Naive thymus-derived CD8-positive, alpha-beta T cell (primary cell): Measurements from ENCODE around the gene RPS6KA1. TPM values are rescaled to one million over a fixed set of nuclear protein-coding genes. Genes with fewer than 3 reads are reported as not detected.
A peak's percentile ranks its signal among the peaks of the same experiment; 100 is the strongest.
"Not testable (repeated sequence)": the region's sequence is repeated elsewhere in the genome, so short reads cannot be mapped to it uniquely, and the experiment has no call there.

Experiments used
- ATAC-seq, 2 donors: fragments of 150-1000 bp; cut with Tn5 transposase in 1 of 2; sonication (Bioruptor Pico), chemical (Tn5 transposase) in 1 of 2; 1 replicate in 1 of 2; 2 replicates in 1 of 2; pipeline ENCODE4 v1.10.0; 2021; ENCODE audit warnings: mild to moderate bottlenecking in 2 of 2, moderate library complexity in 2 of 2
- POLR2A ChIA-PET: fragments of 350-600 bp; sonication (Branson Sonifier 250); formaldehyde crosslinking; loops from one replicate; lab custom pipeline; 2021; ENCODE audit warnings: antibody characterized with exemption; lab: Charles Lee
- DNase-seq, 10 donors: peaks; one replicate each; pipeline versions ENCODE4 v3.0.0 to v3.0.0-alpha.2; 2020 to 2022
- H3K27ac Mint-ChIP-seq, 10 donors: one replicate each; pipeline ENCODE4 v1.8.0; 2020 to 2022; ENCODE audit warnings: mild to moderate bottlenecking in 10 of 10, mixed read lengths in 10 of 10, moderate library complexity in 4 of 10, inconsistent platforms in 1 of 10
- H3K27me3 Mint-ChIP-seq, 5 donors: one replicate each; pipeline ENCODE4 v1.8.0; 2021 to 2022; ENCODE audit warnings: mixed read lengths in 5 of 5
- H3K36me3 Mint-ChIP-seq, 3 donors: one replicate each; pipeline ENCODE4 v1.8.0; 2020 to 2022; ENCODE audit warnings: mixed read lengths in 3 of 3, mild to moderate bottlenecking in 2 of 3, inconsistent platforms in 1 of 3
- H3K4me1 Mint-ChIP-seq, 4 donors: one replicate each; pipeline ENCODE4 v1.8.0; 2021 to 2022; ENCODE audit warnings: mixed read lengths in 4 of 4
- H3K4me3 Mint-ChIP-seq, 10 donors: one replicate each; pipeline ENCODE4 v1.8.0; 2020 to 2022; ENCODE audit warnings: mild to moderate bottlenecking in 10 of 10, mixed read lengths in 10 of 10, moderate library complexity in 6 of 10, inconsistent platforms in 1 of 10
- H3K9me3 Mint-ChIP-seq, 9 donors: one replicate each; pipeline ENCODE4 v1.8.0; 2020 to 2022; ENCODE audit warnings: mixed read lengths in 9 of 9, mild to moderate bottlenecking in 3 of 9, inconsistent platforms in 1 of 9, moderate library complexity in 1 of 9
- microRNA-seq: library from miRNA; unstranded; fragments of <30 nt; microRNA quantifications from one replicate; pipeline ENCODE4 v1.2.0, GENCODE V29; 2022; ENCODE audit warnings: borderline microRNAs expressed
- polyA plus RNA-seq, 3 donors: library from polyadenylated mRNA; unstranded; fragments of 300-500 nt; fragmentation: Illumina TruSeq; gene quantifications; one replicate each; pipeline ENCODE4 v1.2.3, GENCODE V29; 2021
- total RNA-seq, 8 experiments: library from RNA in 2 of 8; stranded (reverse) in 2 of 8; gene quantifications; one replicate each; pipeline ENCODE4 v1.2.3 and lab custom pipeline; 2021 to 2026

The RPS6KA1 gene
- total and polyA plus RNA-seq, 5 experiments from 2014 or later: 95.2 to 137 (median 125) TPM

DNA sequence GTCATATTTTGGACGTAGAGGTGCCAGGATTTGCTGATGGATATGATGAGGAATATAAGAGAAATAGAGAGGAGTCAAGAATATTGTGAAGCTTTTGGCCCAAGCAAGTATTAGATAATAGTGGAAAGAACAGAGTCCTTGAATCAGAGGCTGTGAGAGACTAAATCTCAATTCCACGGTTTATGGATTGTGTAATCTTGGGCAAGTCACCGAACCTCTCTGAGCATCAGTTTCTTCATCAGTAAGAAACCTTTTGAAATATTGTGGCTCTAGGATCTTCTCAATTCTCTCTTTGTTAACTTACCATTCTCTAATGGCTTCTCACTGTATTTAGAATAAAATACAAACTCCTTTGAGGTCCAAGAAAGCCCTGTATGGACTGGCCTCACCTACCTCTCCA, 77.6 kb downstream of the RPS6KA1 start:
- Mint-ChIP-seq H3K27me3 (peaks cover 0 to 2% (median 0%) of the 10 kb centered on the region in 5 donors), H3K27ac (peak overlapping the region in 2 of 10 donors; percentile 2 to 12), H3K4me3 (no peak overlapping the region), H3K4me1 (peaks cover 3 to 10% (median 4%) of the 10 kb centered on the region in 4 donors), H3K36me3 (no peaks in the 10 kb centered on the region), H3K9me3 (no peaks in the 10 kb centered on the region)
- POLR2A ChIA-PET: interaction anchor here (0.6 to 1.1 kb wide), 2 partner anchors 77 to 91 kb away, joined by 3 to 5 read pairs; no protein-coding TSS in a partner anchor
- DNase-seq (no peak), ATAC-seq (no peak)

DNA sequence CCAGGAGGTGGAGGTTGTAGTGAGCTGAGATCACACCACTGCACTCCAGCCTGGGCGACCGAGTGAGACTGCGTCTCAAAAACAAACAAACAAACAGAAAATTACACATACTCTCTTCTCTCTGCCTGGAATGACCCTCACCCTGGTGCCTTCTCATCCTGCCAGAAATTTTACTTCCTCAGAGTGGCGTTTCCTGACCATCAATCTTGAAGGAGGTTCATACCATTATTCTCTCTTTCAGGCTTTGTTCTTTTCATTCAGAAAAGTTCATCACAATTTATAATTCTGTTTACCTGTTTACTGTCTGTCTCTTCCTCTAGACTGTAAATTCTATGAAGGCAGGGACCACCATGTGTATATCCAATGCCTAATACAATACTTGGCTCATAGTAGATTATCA, 79.3 kb downstream of the RPS6KA1 start:
- POLR2A ChIA-PET: interaction anchor here (1.6 kb wide), 1 partner anchor 179 kb away, joined by 6 read pairs; the partner anchor contains the start of gene PIGV
- Mint-ChIP-seq H3K9me3 (no peaks in the 10 kb centered on the region), H3K4me3 (no peak overlapping the region), H3K4me1 (no peaks in the 10 kb centered on the region), H3K27ac (no peak overlapping the region), H3K27me3 (peaks cover 0 to 2% (median 0%) of the 10 kb centered on the region in 5 donors), H3K36me3 (no peaks in the 10 kb centered on the region)
- ATAC-seq: no peak
- no peak for DNase-seq

DNA sequence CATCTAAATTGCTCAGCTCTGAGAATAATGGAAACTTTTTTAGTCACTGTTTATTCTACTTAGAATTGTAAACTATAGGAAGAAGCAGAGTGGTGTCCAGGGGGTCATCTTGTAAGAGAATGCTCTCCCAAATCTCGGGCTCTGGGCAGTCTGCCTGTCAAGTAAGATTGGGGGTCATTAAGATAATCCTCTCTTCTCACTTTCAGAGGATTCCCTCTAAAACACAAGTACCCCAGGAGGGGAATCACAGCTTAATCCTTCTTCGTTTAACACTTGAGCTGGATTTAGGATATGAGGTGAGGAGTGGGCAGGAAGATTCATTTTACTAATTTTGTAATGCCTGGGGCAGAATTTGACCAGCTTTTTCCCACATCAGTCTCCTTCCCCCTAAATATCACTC, 81.2 kb downstream of the RPS6KA1 start:
- no peaks in the 10 kb centered on the region for H3K36me3 Mint-ChIP-seq
- H3K27ac Mint-ChIP-seq: no peak overlapping the region
- no peaks in the 10 kb centered on the region for H3K9me3 Mint-ChIP-seq
- DNase-seq: no peak
- peaks cover 0 to 2% (median 0%) of the 10 kb centered on the region in 5 donors for H3K27me3 Mint-ChIP-seq
- H3K4me1 Mint-ChIP-seq: no peaks in the 10 kb centered on the region
- no peak for ATAC-seq
- POLR2A ChIA-PET: interaction anchor here (0.6 kb wide), 1 partner anchor 200 kb away, joined by 3 read pairs; the partner anchor contains the start of gene LIN28A
- no peak overlapping the region for H3K4me3 Mint-ChIP-seq

GRCh38 chr1:26612627-26613026, 83.1 kb downstream of the RPS6KA1 start:
- H3K27ac Mint-ChIP-seq, H3K4me3 Mint-ChIP-seq, H3K36me3 Mint-ChIP-seq: not testable (repeated sequence)

DNA sequence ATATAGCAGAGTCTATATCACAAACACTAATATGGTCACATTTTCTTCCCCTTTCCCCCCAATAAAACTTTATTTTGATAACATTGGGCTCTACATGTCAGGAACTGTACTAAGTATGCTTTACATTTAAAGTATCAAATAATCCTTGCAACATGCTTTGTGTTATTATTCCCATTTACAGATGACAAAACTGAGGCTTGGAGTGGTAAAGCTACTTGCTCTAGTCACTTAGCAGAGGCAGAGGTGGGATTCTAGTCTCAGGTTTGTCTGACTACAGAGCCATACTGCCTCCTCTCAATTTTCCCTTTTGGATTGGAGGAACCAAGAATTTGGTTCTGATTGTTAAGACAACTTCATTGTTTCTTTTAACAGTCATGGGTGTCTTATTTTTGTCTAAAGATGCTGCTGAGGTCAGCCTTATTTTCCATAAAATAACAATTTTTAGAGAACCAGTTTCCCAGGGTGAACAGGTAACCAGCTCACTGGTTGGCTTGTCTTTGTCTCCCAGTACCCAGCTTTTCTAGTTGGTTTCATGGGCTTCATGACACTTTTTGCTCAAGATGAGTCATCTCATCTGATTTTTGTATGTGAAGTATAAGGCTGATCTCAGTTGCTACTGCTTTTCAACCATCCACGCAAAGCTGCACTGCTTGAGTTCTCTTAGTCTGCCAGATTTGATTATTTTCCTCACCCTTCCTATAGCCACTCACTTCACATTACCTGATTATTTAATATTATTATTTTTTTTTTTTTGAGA, 85.3 kb downstream of the RPS6KA1 start:
- POLR2A ChIA-PET: interaction anchor here (0.6 kb wide), 1 partner anchor 285 kb away, joined by 3 read pairs; no protein-coding TSS in a partner anchor

More at GRCh38 chr1:26612627-26613026, 83.1 kb downstream of the RPS6KA1 start:
- DNase-seq, H3K9me3 Mint-ChIP-seq, ATAC-seq, H3K27me3 Mint-ChIP-seq: not testable (repeated sequence)
- POLR2A ChIA-PET: interaction anchor here (0.7 to 1.4 kb wide), 4 partner anchors 11 to 1084 kb away, joined by 3 read pairs; no protein-coding TSS in a partner anchor
- peaks cover 3 to 11% (median 6%) of the 10 kb centered on the region in 4 donors for H3K4me1 Mint-ChIP-seq

GRCh38 chr1:26616881-26617280, 87.3 kb downstream of the RPS6KA1 start:
- Mint-ChIP-seq H3K36me3 (no peaks in the 10 kb centered on the region), H3K4me3 (no peak overlapping the region), H3K9me3 (no peaks in the 10 kb centered on the region), H3K4me1 (peaks cover 22 to 37% (median 31%) of the 10 kb centered on the region in 4 donors), H3K27ac (peak overlapping the region in 3 of 10 donors; percentile 2 to 51 (median 27)), H3K27me3 (no peaks in the 10 kb centered on the region)
- POLR2A ChIA-PET: interaction anchor here (1.6 kb wide), 1 partner anchor 172 kb away, joined by 7 read pairs; the partner anchor contains the start of gene PIGV
- no peak for DNase-seq
- no peak for ATAC-seq

More for the DNA sequence above, 85.3 kb downstream of the RPS6KA1 start:
- no peaks in the 10 kb centered on the region for H3K36me3 Mint-ChIP-seq
- peaks cover 0 to 2% (median 0%) of the 10 kb centered on the region in 5 donors for H3K27me3 Mint-ChIP-seq
- H3K4me1 Mint-ChIP-seq: peaks cover 13 to 26% (median 20%) of the 10 kb centered on the region in 4 donors
- peak overlapping the region in 1 of 10 donors; percentile 60 for H3K27ac Mint-ChIP-seq
- no peak for DNase-seq
- H3K9me3 Mint-ChIP-seq: no peaks in the 10 kb centered on the region
- no peak overlapping the region for H3K4me3 Mint-ChIP-seq
- no peak for ATAC-seq

GRCh38 chr1:26618561-26618960, 89.0 kb downstream of the RPS6KA1 start:
- ATAC-seq (no peak), DNase-seq (no peak)
- Mint-ChIP-seq H3K36me3 (no peaks in the 10 kb centered on the region), H3K9me3 (no peaks in the 10 kb centered on the region), H3K4me1 (peaks cover 22 to 37% (median 33%) of the 10 kb centered on the region in 4 donors), H3K4me3 (peak overlapping the region in 3 of 10 donors; percentile 5 to 40 (median 22)), H3K27ac (peak overlapping the region in 8 of 10 donors; percentile 52 to 98 (median 64)), H3K27me3 (no peaks in the 10 kb centered on the region)
- POLR2A ChIA-PET: no interaction called here

Small RNA genes within 50 kb of the gene (microRNA-seq; reads per million reads assigned to microRNA genes)
- 6.5 reads per million, percentile 18 among the genes with 10 or more reads in this experiment for gene MIR1976

Other genes starting within 250 kb of the RPS6KA1 start
- gene SH3BGRL3, start 249.7 kb upstream of the RPS6KA1 start, total RNA-seq: 100 to 1,000 TPM; 250 to 255 TPM
- 100 to 1,000 TPM; 805 to 925 (median 916) TPM for gene SH3BGRL3, start 249.7 kb upstream of the RPS6KA1 start, polyA plus RNA-seq
- 100 to 1,000 TPM; 121 to 129 TPM for gene UBXN11, start 223.1 kb upstream of the RPS6KA1 start, total RNA-seq
- 10 to 100 TPM in 2 of 3 donors, 1 to 10 TPM in 1; 9.1 to 14.7 (median 12.4) TPM for gene UBXN11, start 223.1 kb upstream of the RPS6KA1 start, polyA plus RNA-seq
- 100 to 1,000 TPM; 772 to 847 TPM for gene CD52, start 211.8 kb upstream of the RPS6KA1 start, total RNA-seq
- gene CD52, start 211.8 kb upstream of the RPS6KA1 start, polyA plus RNA-seq: 1,000 to 10,000 TPM; 6,330 to 6,863 (median 6,804) TPM
- under 1 TPM; 0.74 to 0.75 TPM for gene CRYBG2, start 175.6 kb upstream of the RPS6KA1 start, total RNA-seq
- gene CRYBG2, start 175.6 kb upstream of the RPS6KA1 start, polyA plus RNA-seq: under 1 TPM in 2 of 3 donors, not detected in 1; 0.07 to 0.55 TPM
- 1 to 10 TPM; 2.1 to 2.4 TPM for gene ZNF683, start 157.0 kb upstream of the RPS6KA1 start, total RNA-seq
- gene ZNF683, start 157.0 kb upstream of the RPS6KA1 start, polyA plus RNA-seq: 1 to 10 TPM in 2 of 3 donors, under 1 TPM in 1; 0.42 to 6.3 (median 3.1) TPM
- not detected for gene LIN28A, start 118.9 kb upstream of the RPS6KA1 start, total RNA-seq
- not detected for gene LIN28A, start 118.9 kb upstream of the RPS6KA1 start, polyA plus RNA-seq
- 10 to 100 TPM; 35.5 to 36.5 TPM for gene DHDDS, start 97.4 kb upstream of the RPS6KA1 start, total RNA-seq
- 10 to 100 TPM; 15.1 to 20.7 (median 18.6) TPM for gene DHDDS, start 97.4 kb upstream of the RPS6KA1 start, polyA plus RNA-seq
- 100 to 1,000 TPM; 382 TPM for gene HMGN2, start 57.3 kb upstream of the RPS6KA1 start, total RNA-seq
- 100 to 1,000 TPM; 634 to 759 (median 709) TPM for gene HMGN2, start 57.3 kb upstream of the RPS6KA1 start, polyA plus RNA-seq
- 100 to 1,000 TPM; 123 TPM for gene ARID1A, start 166.3 kb downstream of the RPS6KA1 start, total RNA-seq
- 10 to 100 TPM; 21.2 to 32.0 (median 28.9) TPM for gene ARID1A, start 166.3 kb downstream of the RPS6KA1 start, polyA plus RNA-seq